Mesangial cell (primary cell): ENCODE results near the gene TSSK1B. TPM values are rescaled to one million over a fixed set of nuclear protein-coding genes. Genes with fewer than 3 reads are reported as not detected.

Experiments
- total RNA-seq: library from RNA; depleted of rRNA; stranded (reverse); fragments of >200 nt; gene quantifications from 2 replicates; pipeline ENCODE4 v1.2.3, GENCODE V29; 2015

The TSSK1B gene
- under 0.01 TPM in 1 of 2 replicates, not detected in the other for total RNA-seq

GRCh38 chr5:113434889-113435288, at the start of gene TSSK1B:
Gene TSSK1B, minus strand, starts transcription at chr5:113434989. Its CDS starts 150 bp downstream, at chr5:113434839.

Other genes starting within 250 kb of the TSSK1B start
- 10.4 and 13.9 TPM in 2 replicates for gene MCC, start 53.5 kb upstream of the TSSK1B start, total RNA-seq
- 7.3 and 9.8 TPM in 2 replicates for gene YTHDC2, start 78.7 kb upstream of the TSSK1B start, total RNA-seq